Uterus (tissue), 2 donors: ENCODE measurements around the gene DNM3.

Experiments used
- CTCF ChIP-seq, 4 experiments: fragments of 200-600 bp in 2 of 4; fragments of 450-650 bp in 2 of 4; sonication (generic) in 2 of 4; IDR thresholded peaks; one replicate each; pipeline ENCODE4 v1.5.1; 2016 to 2019; ENCODE audit warnings: antibody characterized with exemption in 4 of 4, mild to moderate bottlenecking in 2 of 4, moderate library complexity in 1 of 4
- POLR2A ChIP-seq, 2 donors: fragments of 450-650 bp; IDR thresholded peaks; one replicate each; pipeline ENCODE4 v1.6.1; 2016; ENCODE audit warnings: antibody characterized with exemption in 2 of 2, mild to moderate bottlenecking in 1 of 2, moderate library complexity in 1 of 2

DNA sequence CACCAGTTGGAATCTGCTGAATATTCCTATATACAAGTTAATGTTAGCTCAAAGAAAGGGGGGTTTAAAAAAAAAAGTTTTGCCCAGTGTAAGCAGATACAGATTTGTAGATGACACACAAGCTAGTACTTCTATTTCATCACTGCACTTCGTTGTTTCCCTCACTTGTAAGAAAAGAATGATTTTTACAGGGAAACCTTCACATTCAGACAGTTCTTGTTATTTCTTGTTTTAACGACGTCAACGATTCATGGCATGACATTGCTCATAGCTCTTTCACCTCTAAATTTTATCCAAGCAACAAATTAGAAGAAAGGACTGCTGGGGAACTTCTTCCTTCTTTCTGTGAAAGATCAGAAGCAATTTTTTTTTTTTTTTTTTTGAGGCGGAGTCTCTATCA, 553.5 kb downstream of the DNM3 start:
- TF ChIP-seq POLR2A (IDR thresholded peaks at IDR 0.05), result no peak
- TF ChIP-seq CTCF (IDR thresholded peaks at IDR 0.05), result no peak
